Measurements from ENCODE around the gene LRRN4CL. TPM values are rescaled to one million over a fixed set of nuclear protein-coding genes. Genes with fewer than 3 reads are reported as not detected.
A peak's percentile ranks its signal among the peaks of the same experiment; 100 is the strongest.

Gene LRRN4CL
- total and polyA plus RNA-seq, 2 of the 8 experiments (the other 6 are each of a cell fraction or from before 2014, with no cell fraction given): 0.05 to 0.26 TPM

GRCh38 chr11:62705880-62706849 lies 16.8 kb upstream of the LRRN4CL start (continued):
- TF ChIP-seq POLR2AphosphoS5 (IDR thresholded peaks at IDR 0.05; ENCODE audit: low read depth, low read length) (peak; percentile 75; the same call in 1 of the 2 replicates), ATF2 (IDR thresholded peaks at IDR 0.05; ENCODE audit: low read length) (no peak), SRF (IDR thresholded peaks at IDR 0.05; ENCODE audit: low read depth, low read length) (no peak), SIX5 (IDR thresholded peaks at IDR 0.05; ENCODE audit: low read depth, low read length) (no peak), ZNF274 (IDR thresholded peaks at IDR 0.05; ENCODE audit: borderline replicate concordance, extremely low read depth, low read length) (no peak), SIN3A (conservative IDR thresholded peaks at IDR 0.05 in 1 of 2, IDR thresholded peaks at IDR 0.05 in 1 of 2; ENCODE audit: low read depth in 1 of 2, low read length in 2 of 2) (peak; percentile 49 to 90; a peak in 3 of 4 replicates), CHD7 (IDR thresholded peaks at IDR 0.05; ENCODE audit: insufficient replicate concordance, low read length) (no peak)

Measured in H1 (cell line).